A549 (cell line): ENCODE results near the gene UFC1. TPM values are rescaled to one million over a fixed set of nuclear protein-coding genes. Genes with fewer than 3 reads are reported as not detected.

ENCODE experiments used
- ATAC-seq, 2 experiments: fragments of 200-7000 bp in 1 of 2; fragments of >200 bp in 1 of 2; cut with Nextera tagmentation in 1 of 2; cut with Tn5 transposase in 1 of 2; 3 replicates each; pipeline versions ENCODE4 v1.8.0 to v1.9.1; 2018 to 2020; ENCODE audit warnings: mild to moderate bottlenecking in 1 of 2, moderate library complexity in 1 of 2
- CTCF ChIA-PET: fragments of 300-600 bp; sonication (Branson Sonifier 250); formaldehyde crosslinking; extraction: SDS; loops from one replicate; lab custom pipeline; 2021; ENCODE audit warnings: antibody characterized with exemption, inconsistent platforms; lab: Yijun Ruan, JAX
- POLR2A ChIA-PET: fragments of 350-600 bp; formaldehyde crosslinking; extraction: SDS; loops from one replicate; lab custom pipeline; 2021; ENCODE audit warnings: antibody characterized with exemption, inconsistent platforms; lab: Yijun Ruan, JAX
- DNase-seq, 2 experiments: peaks; one replicate each; pipeline versions ENCODE4 v3.0.0 to v3.0.0-alpha.2; 2011 to 2016; ENCODE audit warnings: low read depth in 1 of 2, low spot score in 1 of 2
- FAIRE-seq: peaks from 2 replicates; lab custom pipeline; 2011; peaks lifted over from hg19 to GRCh38; lab: Jason Lieb, UNC
- H3K27ac ChIP-seq, 2 experiments: fragments of >200 bp; sonication (Bioruptor Twin); formaldehyde crosslinking; 3 replicates each; pipeline ENCODE4 v1.5.1; 2016 to 2017
- H3K4me1 ChIP-seq: fragments of >200 bp; sonication (Bioruptor Twin); formaldehyde crosslinking; 3 replicates; pipeline ENCODE4 v1.6.1; 2016
- H3K4me2 ChIP-seq: fragments of >200 bp; sonication (Bioruptor Twin); formaldehyde crosslinking; 3 replicates; pipeline ENCODE4 v1.6.1; 2016
- H3K4me3 ChIP-seq: fragments of >200 bp; sonication (Bioruptor Twin); formaldehyde crosslinking; 3 replicates; pipeline ENCODE4 v1.5.1; 2016
- H3K9me3 ChIP-seq: fragments of >200 bp; sonication (Bioruptor Twin); formaldehyde crosslinking; 3 replicates; pipeline ENCODE4 v1.6.1; 2016
- BCL3 ChIP-seq: fragments of >200 bp; sonication (Bioruptor Twin); formaldehyde crosslinking; IDR thresholded peaks from 3 replicates; pipeline ENCODE4 v1.6.1; 2016
- BHLHE40 ChIP-seq: IDR thresholded peaks from 2 replicates; pipeline ENCODE4 v1.6.1; 2012; ENCODE audit warnings: low read depth, low read length, inconsistent platforms
- CEBPB ChIP-seq, 2 experiments: fragments of >200 bp in 1 of 2; sonication (Bioruptor Twin) in 1 of 2; formaldehyde crosslinking in 1 of 2; IDR thresholded peaks; 2 replicates each; pipeline ENCODE4 v1.6.1; 2012 to 2016
- CHD4 ChIP-seq: fragments of 200-600 bp; sonication (generic); IDR thresholded peaks from 2 replicates; pipeline ENCODE4 v1.6.1; 2016; ENCODE audit warnings: antibody characterized with exemption, mild to moderate bottlenecking, borderline replicate concordance
- CTCF ChIP-seq: fragments of >200 bp; sonication (Bioruptor Twin); formaldehyde crosslinking; IDR thresholded peaks from 3 replicates; pipeline ENCODE4 v1.5.1; 2016
- E2F6 ChIP-seq: IDR thresholded peaks from 2 replicates; pipeline ENCODE4 v1.6.1; 2012; ENCODE audit warnings: low read depth, borderline replicate concordance
- ELK1 ChIP-seq: fragments of 150-350 bp; IDR thresholded peaks from 2 replicates; pipeline ENCODE4 v1.6.1; 2014; ENCODE audit warnings: low read depth, mild to moderate bottlenecking, low read length
- FOSB ChIP-seq: fragments of 250-450 bp; sonication (Bioruptor Pico); IDR thresholded peaks from 2 replicates; pipeline ENCODE4 v1.5.0; 2020; ENCODE audit warnings: mild to moderate bottlenecking, moderate library complexity
- FOSL2 ChIP-seq, 2 experiments: fragments of 450-650 bp in 1 of 2; fragments of >200 bp in 1 of 2; sonication (Bioruptor Twin) in 1 of 2; formaldehyde crosslinking; IDR thresholded peaks; 2 replicates each; pipeline versions ENCODE4 v1.5.0 to v1.6.1; 2016 to 2020; ENCODE audit warnings: mild to moderate bottlenecking in 1 of 2, moderate library complexity in 1 of 2
- FOXS1 ChIP-seq: fragments of 250-450 bp; sonication (Bioruptor Pico); IDR thresholded peaks from 2 replicates; pipeline ENCODE4 v1.5.0; 2020; ENCODE audit warnings: mild to moderate bottlenecking, moderate library complexity
- GATA3 ChIP-seq: IDR thresholded peaks from 2 replicates; pipeline ENCODE4 v1.6.1; 2012; ENCODE audit warnings: borderline replicate concordance
- JUN ChIP-seq, 2 experiments: fragments of >200 bp; sonication (Bioruptor Twin); formaldehyde crosslinking; IDR thresholded peaks; 2 replicates in 1 of 2; 3 replicates in 1 of 2; pipeline ENCODE4 v1.6.1; 2016 to 2017
- JUNB ChIP-seq: fragments of >200 bp; sonication (Bioruptor Twin); formaldehyde crosslinking; IDR thresholded peaks from 2 replicates; pipeline ENCODE4 v1.6.1; 2016
- KDM5A ChIP-seq: fragments of 200-600 bp; sonication (generic); IDR thresholded peaks from 2 replicates; pipeline ENCODE4 v1.6.1; 2016; ENCODE audit warnings: antibody characterized with exemption, mild to moderate bottlenecking
- MAX ChIP-seq: IDR thresholded peaks from 2 replicates; pipeline ENCODE4 v1.6.1; 2012
- MAZ ChIP-seq: fragments of 150-350 bp; IDR thresholded peaks from 2 replicates; pipeline ENCODE4 v1.6.1; 2014; ENCODE audit warnings: antibody characterized with exemption, low read depth, low read length, borderline replicate concordance
- MYC ChIP-seq: IDR thresholded peaks from 2 replicates; pipeline ENCODE4 v1.6.1; 2012; ENCODE audit warnings: mild to moderate bottlenecking, inconsistent platforms, low read length, improper control_type of control experiment, borderline replicate concordance
- PHF8 ChIP-seq: fragments of 200-600 bp; sonication (generic); IDR thresholded peaks from 2 replicates; pipeline ENCODE4 v1.6.1; 2016; ENCODE audit warnings: low read depth, mild to moderate bottlenecking, antibody characterized with exemption, moderate library complexity, borderline replicate concordance
- POLR2A ChIP-seq: IDR thresholded peaks from 2 replicates; pipeline ENCODE4 v1.6.1; 2012; ENCODE audit warnings: mild to moderate bottlenecking, low read length
- POLR2AphosphoS2 ChIP-seq: conservative IDR thresholded peaks from 2 replicates; pipeline ENCODE4 v1.6.1; 2012; ENCODE audit warnings: low read length, improper control_type of control experiment, inconsistent platforms
- RARB ChIP-seq: fragments of 250-450 bp; sonication (Bioruptor Pico); IDR thresholded peaks from 2 replicates; pipeline ENCODE4 v1.8.0; 2021; ENCODE audit warnings: mild to moderate bottlenecking, moderate library complexity
- RNF2 ChIP-seq: fragments of 200-600 bp; sonication (generic); IDR thresholded peaks from 2 replicates; pipeline ENCODE4 v1.6.1; 2016; ENCODE audit warnings: low read depth, mild to moderate bottlenecking, antibody characterized with exemption, moderate library complexity, borderline replicate concordance
- TP53 ChIP-seq: fragments of 250-450 bp; sonication (Bioruptor Pico); IDR thresholded peaks from 2 replicates; pipeline ENCODE4 v1.5.0; 2021; ENCODE audit warnings: mild to moderate bottlenecking, moderate library complexity
- USF2 ChIP-seq: fragments of 450-650 bp; IDR thresholded peaks from 2 replicates; pipeline ENCODE4 v1.6.1; 2014; ENCODE audit warnings: antibody characterized with exemption
- ZSCAN20 ChIP-seq: fragments of 250-450 bp; sonication (Bioruptor Pico); IDR thresholded peaks from 2 replicates; pipeline ENCODE4 v1.8.0; 2022; ENCODE audit warnings: mild to moderate bottlenecking, moderate library complexity
- WGBS: methylation state at CpG from one replicate; pipeline ENCODE4 v1.1.6; 2017; ENCODE audit errors: missing lambda C conversion rate; 5-methylcytosine and 5-hydroxymethylcytosine counted together
- polyA plus RNA-seq, 4 experiments: library from polyadenylated mRNA; depleted of rRNA in 3 of 4; stranded (reverse); fragments of >200 nt; fragmentation: RNase III in 1 of 4; extraction: RNeasy Plus Mini Kit Qiagen cat#74134 plus additional on column Dnase treatment in 1 of 4; gene quantifications; 2 replicates in 3 of 4; 3 replicates in 1 of 4; pipeline ENCODE4 v1.2.3, GENCODE V29; 2011 to 2017

Gene UFC1
- polyA plus RNA-seq, 2 of the 4 experiments (the other 2 are of a cell fraction), result 115 to 153 TPM

- FAIRE-seq, result no peak
- H3K4me1 ChIP-seq, result peaks cover 55% of the 10 kb centered on the region
Measured at GRCh38 chr1:161117759-161118581, 35.8 kb upstream of the UFC1 start, which contains the start of the genes NIT1 and PFDN2. Gene NIT1 (plus strand): TSS chr1:161118105. CDS start chr1:161118177, 72 bp downstream. Gene PFDN2 (minus strand): TSS chr1:161118037. CDS start chr1:161118026, 11 bp downstream.

GRCh38 chr1:161119092-161119903 lies 34.5 kb upstream of the UFC1 start:
- Histone ChIP-seq H3K4me1 (peaks cover 42% of the 10 kb centered on the region), H3K27ac (peak overlapping the region; percentile 87 to 97; a peak in 5 of 6 replicates), H3K4me2 (peak overlapping the region; percentile 91), H3K4me3 (peak overlapping the region; percentile 83; the same call in 2 of the 3 replicates), H3K9me3 (no peaks in the 10 kb centered on the region)
- ATAC-seq (peak; percentile 77 to 81), FAIRE-seq (no peak), DNase-seq (peak; percentile 85 to 89)
- 69% methylated on average over 10 of the region's 10 CpGs for WGBS
- POLR2A ChIA-PET, result no interaction called here
- CTCF ChIA-PET, result interaction anchor here (6.1 kb wide), 1 partner anchor 21 kb away, joined by 40 read pairs; the partner anchor contains the start of gene KLHDC9
- peak; percentile 23; the same call in 2 of the 3 replicates for TF ChIP-seq CTCF
- TF ChIP-seq ZSCAN20 (CRISPR knock-in tag), result no peak
- TF ChIP-seq BHLHE40, result no peak
- TF ChIP-seq FOXS1, result no peak
- TF ChIP-seq E2F6, result no peak
- no peak for TF ChIP-seq RARB
- TF ChIP-seq JUNB, result no peak
- TF ChIP-seq USF2, result no peak
- TF ChIP-seq FOSB (CRISPR knock-in tag), result peak; percentile 45; the same call in 1 of the 2 replicates
- TF ChIP-seq FOSL2 (IDR thresholded peaks at IDR 0.05), result no peak
- TF ChIP-seq FOSL2 (CRISPR knock-in tag; IDR thresholded peaks at IDR 0.05), result no peak
- TF ChIP-seq RNF2, result no peak

More at GRCh38 chr1:161117759-161118581, 35.8 kb upstream of the UFC1 start, which contains the start of the genes NIT1 and PFDN2:
- Histone ChIP-seq H3K4me3 (peak within 1 kb of the TSS; percentile 83), H3K27ac (peak within 1 kb of the TSS; percentile 87 to 97), H3K9me3 (no peaks in the 10 kb centered on the region), H3K4me2 (peak within 1 kb of the TSS; percentile 91)
- peak; percentile 85 to 88 for DNase-seq
- peak; percentile 83 to 88 for ATAC-seq
- CTCF ChIA-PET, result interaction anchor here (0.6 to 6.1 kb wide), 6 partner anchors 12 to 127 kb away, joined by 3 to 40 read pairs (median 3); partner anchors contain the start of gene KLHDC9
- POLR2A ChIA-PET, result interaction anchor here (0.6 to 1.6 kb wide), 8 partner anchors 10 to 98 kb away, joined by 3 to 18 read pairs (median 4); partner anchors contain the start of genes DEDD, KLHDC9 and UFC1
- 0 out of 3 replicates have a peak, but pooled peaks have one; percentile 55 for TF ChIP-seq BCL3
- TF ChIP-seq ELK1, result no peak
- TF ChIP-seq MAZ, result 0 out of 2 replicates have a peak, but pooled peaks have one; percentile 18
- TF ChIP-seq TP53 (CRISPR knock-in tag), result no peak
- no peak for TF ChIP-seq CEBPB (IDR thresholded peaks at IDR 0.05)
- TF ChIP-seq KDM5A, result peak; percentile 87
- 0 out of 2 replicates have a peak, but pooled peaks have one; percentile 31 for TF ChIP-seq E2F6
- peak; percentile 88; the same call in 1 of the 2 replicates for TF ChIP-seq PHF8
- 0 out of 2 replicates have a peak, but pooled peaks have one; percentile 13 for TF ChIP-seq GATA3
- peak; percentile 81 for TF ChIP-seq MAX
- TF ChIP-seq JUN (IDR thresholded peaks at IDR 0.05), result peak; percentile 71 to 90; a peak in 4 of 5 replicates
- TF ChIP-seq MYC, result 0 out of 2 replicates have a peak, but pooled peaks have one; percentile 14
- TF ChIP-seq POLR2AphosphoS2, result 0 out of 2 replicates have a peak, but pooled peaks have one; percentile 78
- TF ChIP-seq POLR2A, result peak; percentile 93
- TF ChIP-seq CHD4, result no peak
- WGBS, result 2% methylated on average over 42 of the region's 58 CpGs
